ENCODE results near the gene RNF181.
A peak's percentile ranks its signal among the peaks of the same experiment; 100 is the strongest.

The RNF181 gene

GRCh38 chr2:85560812-85561279 is 34.7 kb upstream of the RNF181 start:
- Histone ChIP-seq H3K9me3 (ENCODE audit: control insufficient read depth, low read length) (no peaks in the 10 kb centered on the region), H3K27ac (peak overlapping the region; percentile 73), H3K79me2 (no peaks in the 10 kb centered on the region), H3K36me3 (ENCODE audit: control insufficient read depth, insufficient read depth, low read length) (no peaks in the 10 kb centered on the region), H3K4me1 (peaks cover 2% of the 10 kb centered on the region), H3K9ac (no peak overlapping the region), H3K4me3 (ENCODE audit: low read depth, low read length) (peak overlapping the region; percentile 73), H2AFZ (peak overlapping the region; percentile 77), H3K4me2 (ENCODE audit: low read length) (peak overlapping the region; percentile 74), H3K27me3 (ENCODE audit: control insufficient read depth, insufficient read depth, low read length) (no peaks in the 10 kb centered on the region)
- no peak for TF ChIP-seq CTCF (IDR thresholded peaks at IDR 0.05)

GRCh38 chr2:85561280-85562212 is 34.0 kb upstream of the RNF181 start, which contains the start of gene GGCX:
Gene GGCX, minus strand, starts transcription at chr2:85561493. Its CDS starts 65 bp downstream, at chr2:85561428.
- peak within 1 kb of the TSS; percentile 14 for H3K9ac ChIP-seq
- H3K79me2 ChIP-seq, result no peaks in the 10 kb centered on the region
- H3K36me3 ChIP-seq (ENCODE audit: control insufficient read depth, insufficient read depth, low read length), result no peaks in the 10 kb centered on the region
- peak within 1 kb of the TSS; percentile 73 for H3K4me3 ChIP-seq (ENCODE audit: low read depth, low read length)
- peak; percentile 38 for TF ChIP-seq CTCF (IDR thresholded peaks at IDR 0.05)
- no peaks in the 10 kb centered on the region for H3K9me3 ChIP-seq (ENCODE audit: control insufficient read depth, low read length)
- H3K4me1 ChIP-seq, result peaks cover 2% of the 10 kb centered on the region
- H2AFZ ChIP-seq, result peak within 1 kb of the TSS; percentile 77
- H3K4me2 ChIP-seq (ENCODE audit: low read length), result peak within 1 kb of the TSS; percentile 83
- no peaks in the 10 kb centered on the region for H3K27me3 ChIP-seq (ENCODE audit: control insufficient read depth, insufficient read depth, low read length)
- H3K27ac ChIP-seq, result peak within 1 kb of the TSS; percentile 73

- no peaks in the 10 kb centered on the region for H3K9me3 ChIP-seq (ENCODE audit: control insufficient read depth, low read length)
- H3K27me3 ChIP-seq (ENCODE audit: control insufficient read depth, insufficient read depth, low read length), result no peaks in the 10 kb centered on the region
- H3K4me3 ChIP-seq (ENCODE audit: low read depth, low read length), result no peak overlapping the region
- no peaks in the 10 kb centered on the region for H3K36me3 ChIP-seq (ENCODE audit: control insufficient read depth, insufficient read depth, low read length)
- H3K9ac ChIP-seq, result no peak overlapping the region
- H3K27ac ChIP-seq, result no peak overlapping the region
- H3K4me1 ChIP-seq, result peaks cover 2% of the 10 kb centered on the region
- TF ChIP-seq CTCF (IDR thresholded peaks at IDR 0.05), result no peak
- H3K4me2 ChIP-seq (ENCODE audit: low read length), result no peak overlapping the region
- no peak overlapping the region for H2AFZ ChIP-seq
- H3K79me2 ChIP-seq, result no peaks in the 10 kb centered on the region
These were observed 31.4 kb upstream of the RNF181 start for GRCh38 chr2:85564144-85564563.

GRCh38 chr2:85566265-85566664 is 29.3 kb upstream of the RNF181 start:
- H3K27ac ChIP-seq, result no peak overlapping the region
- no peak for TF ChIP-seq CTCF (IDR thresholded peaks at IDR 0.05)

More at GRCh38 chr2:85566265-85566664, 29.3 kb upstream of the RNF181 start:
- Histone ChIP-seq H3K4me2 (ENCODE audit: low read length) (no peak overlapping the region), H3K79me2 (no peaks in the 10 kb centered on the region), H3K4me3 (ENCODE audit: low read depth, low read length) (no peak overlapping the region), H3K36me3 (ENCODE audit: control insufficient read depth, insufficient read depth, low read length) (no peaks in the 10 kb centered on the region), H2AFZ (no peak overlapping the region), H3K27me3 (ENCODE audit: control insufficient read depth, insufficient read depth, low read length) (no peaks in the 10 kb centered on the region), H3K4me1 (no peaks in the 10 kb centered on the region), H3K9ac (no peak overlapping the region), H3K9me3 (ENCODE audit: control insufficient read depth, low read length) (no peaks in the 10 kb centered on the region)

Measured in parathyroid adenoma (tissue), 2 donors.